ENCODE data around the gene CEP128.

DNA sequence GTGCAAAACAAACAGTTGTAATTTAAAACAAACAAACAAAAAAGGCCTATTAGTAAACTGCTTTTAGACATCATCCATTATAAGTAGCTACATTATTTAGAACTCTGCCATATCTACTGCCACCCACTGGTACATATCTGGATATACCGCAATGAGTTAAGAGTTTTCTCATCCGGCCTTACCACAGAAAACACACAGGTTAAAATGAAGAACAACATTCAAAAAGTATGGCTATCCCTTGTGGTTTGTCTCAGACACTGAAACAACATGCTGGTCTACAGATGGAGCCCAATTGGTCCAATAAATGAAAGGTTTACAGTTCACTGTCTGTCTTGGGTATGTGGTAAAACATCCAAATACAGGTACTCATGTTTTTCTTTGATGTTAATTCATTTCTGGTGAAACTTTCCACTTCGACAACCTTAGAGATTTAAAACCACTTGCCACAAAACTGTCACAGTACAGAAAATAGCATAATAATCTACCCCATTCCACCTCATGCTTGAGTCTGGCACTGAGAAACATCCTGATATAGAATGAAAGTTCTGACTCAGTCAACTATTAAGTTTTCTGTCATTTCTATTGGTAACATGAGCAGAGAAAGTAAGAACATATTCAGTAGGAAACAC lies 354.3 kb downstream of the CEP128 start:
- TF ChIP-seq, protein P1, sequence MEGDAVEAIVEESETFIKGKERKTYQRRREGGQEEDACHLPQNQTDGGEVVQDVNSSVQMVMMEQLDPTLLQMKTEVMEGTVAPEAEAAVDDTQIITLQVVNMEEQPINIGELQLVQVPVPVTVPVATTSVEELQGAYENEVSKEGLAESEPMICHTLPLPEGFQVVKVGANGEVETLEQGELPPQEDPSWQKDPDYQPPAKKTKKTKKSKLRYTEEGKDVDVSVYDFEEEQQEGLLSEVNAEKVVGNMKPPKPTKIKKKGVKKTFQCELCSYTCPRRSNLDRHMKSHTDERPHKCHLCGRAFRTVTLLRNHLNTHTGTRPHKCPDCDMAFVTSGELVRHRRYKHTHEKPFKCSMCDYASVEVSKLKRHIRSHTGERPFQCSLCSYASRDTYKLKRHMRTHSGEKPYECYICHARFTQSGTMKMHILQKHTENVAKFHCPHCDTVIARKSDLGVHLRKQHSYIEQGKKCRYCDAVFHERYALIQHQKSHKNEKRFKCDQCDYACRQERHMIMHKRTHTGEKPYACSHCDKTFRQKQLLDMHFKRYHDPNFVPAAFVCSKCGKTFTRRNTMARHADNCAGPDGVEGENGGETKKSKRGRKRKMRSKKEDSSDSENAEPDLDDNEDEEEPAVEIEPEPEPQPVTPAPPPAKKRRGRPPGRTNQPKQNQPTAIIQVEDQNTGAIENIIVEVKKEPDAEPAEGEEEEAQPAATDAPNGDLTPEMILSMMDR (IDR thresholded peaks at IDR 0.05): peak; percentile 5 to 48 (median 29)
- TF ChIP-seq POLR2A (IDR thresholded peaks at IDR 0.05; ENCODE audit: low read depth) (no peak), POLR2AphosphoS5 (IDR thresholded peaks at IDR 0.05) (no peak), EP300 (IDR thresholded peaks at IDR 0.05) (no peak)
